HUDEP-2 (cell line): ENCODE measurements around the gene NDUFA1.
"Not testable (repeated sequence)": the region's sequence is repeated elsewhere in the genome, so short reads cannot be mapped to it uniquely, and the experiment has no call there.

ENCODE experiments used
- DNase-seq, 76 experiments: peaks; one replicate each; lab custom pipeline; 2025; ENCODE audit not compliant: unreplicated experiment in 76 of 76; lab: John Stamatoyannopoulos, UW

NDUFA1 gene

GRCh38 chrX:119899125-119899524 lies 27.5 kb downstream of the NDUFA1 start:
- DNase-seq, result no peak

- DNase-seq, result no peak
Measured at GRCh38 chrX:119900976-119901375, 29.3 kb downstream of the NDUFA1 start.

GRCh38 chrX:119916310-119916709 lies 44.7 kb downstream of the NDUFA1 start:
- no peak for DNase-seq

- no peak for DNase-seq
Measured at GRCh38 chrX:119917877-119918276, 46.2 kb downstream of the NDUFA1 start.

GRCh38 chrX:119919835-119920585 lies 48.4 kb downstream of the NDUFA1 start:
- no peak for DNase-seq

GRCh38 chrX:119922391-119922790 lies 50.8 kb downstream of the NDUFA1 start:
- DNase-seq, result not testable (repeated sequence)
